ENCODE results near the gene GLI2.

GLI2 gene

GRCh38 chr2:120712180-120712681, 23.4 kb upstream of the GLI2 start:
- DNase-seq: no peak

- DNase-seq: no peak
These were observed 20.3 kb upstream of the GLI2 start for GRCh38 chr2:120715353-120715752.

- DNase-seq: no peak
These were observed 19.7 kb upstream of the GLI2 start for GRCh38 chr2:120715941-120716340.

- no peak for DNase-seq
These were observed 18.8 kb upstream of the GLI2 start for GRCh38 chr2:120716641-120717585.

GRCh38 chr2:120719491-120719890, 16.2 kb upstream of the GLI2 start:
- DNase-seq: no peak

- DNase-seq: no peak
These were observed 15.4 kb upstream of the GLI2 start for GRCh38 chr2:120720231-120720630.

- no peak for DNase-seq
These were observed 14.8 kb upstream of the GLI2 start for GRCh38 chr2:120720746-120721375.

- no peak for DNase-seq
These were observed 13.5 kb upstream of the GLI2 start for GRCh38 chr2:120722246-120722567.

GRCh38 chr2:120722568-120723421, 12.9 kb upstream of the GLI2 start:
- DNase-seq: no peak

- no peak for DNase-seq
These were observed 9.4 kb upstream of the GLI2 start for GRCh38 chr2:120726245-120726644.

GRCh38 chr2:120729406-120730399, 6.0 kb upstream of the GLI2 start:
- peak; percentile 27 for DNase-seq

- no peak for DNase-seq
These were observed 4.5 kb upstream of the GLI2 start for GRCh38 chr2:120731175-120731574.

- no peak for DNase-seq
These were observed 3.0 kb upstream of the GLI2 start for GRCh38 chr2:120732506-120733237.

GRCh38 chr2:120733238-120733932, 2.3 kb upstream of the GLI2 start:
- DNase-seq: no peak

- DNase-seq: peak; percentile 78
These were observed 577 bp upstream of the GLI2 start for GRCh38 chr2:120734930-120735651.

- peak; percentile 90 for DNase-seq
These were observed 545 bp downstream of the GLI2 start for GRCh38 chr2:120736202-120736623.

- DNase-seq: no peak
These were observed 1.1 kb downstream of the GLI2 start for GRCh38 chr2:120736624-120737339.

- DNase-seq: peak; percentile 83
These were observed 1.9 kb downstream of the GLI2 start for GRCh38 chr2:120737340-120738101.
